OCI-LY7 (cell line): ENCODE measurements around the gene TNPO1. TPM values are rescaled to one million over a fixed set of nuclear protein-coding genes. Genes with fewer than 3 reads are reported as not detected.

ENCODE experiments used
- BruUV-seq: library from RNA; stranded (reverse); fragments of 400-500 nt; replicated peaks from 2 replicates; lab custom pipeline; 2021; lab: Mats Ljungman, UMichigan
- CTCF ChIA-PET: fragments of 300-600 bp; sonication (Branson Sonifier 250); formaldehyde crosslinking; loops from one replicate; lab custom pipeline; 2022; ENCODE audit warnings: antibody characterized with exemption; ENCODE audit not compliant: unreplicated experiment; lab: Charles Lee
- POLR2A ChIA-PET: fragments of 300-600 bp; sonication (Branson Sonifier 250); formaldehyde crosslinking; loops from one replicate; lab custom pipeline; 2022; ENCODE audit warnings: antibody characterized with exemption; lab: Charles Lee
- DNase-seq: peaks from one replicate; pipeline ENCODE4 v3.0.0-alpha.2; 2015; ENCODE audit warnings: low spot score
- H2AFZ ChIP-seq: fragments of 200-600 bp; sonication (generic), shearing (Covaris generic); 2 replicates; pipeline ENCODE4 v1.6.1; 2014; ENCODE audit warnings: mild to moderate bottlenecking, antibody characterized with exemption, low read length, moderate library complexity
- H3K27ac ChIP-seq: fragments of 200-600 bp; sonication (generic); 2 replicates; pipeline ENCODE4 v1.5.1; 2014; ENCODE audit warnings: mixed run types, low read depth, mild to moderate bottlenecking, moderate library complexity, low read length, inconsistent platforms; ENCODE audit not compliant: poor library complexity, severe bottlenecking
- H3K36me3 ChIP-seq: fragments of 200-600 bp; sonication (generic); 2 replicates; pipeline ENCODE4 v1.6.1; 2014; ENCODE audit warnings: mild to moderate bottlenecking, antibody characterized with exemption, low read length, moderate library complexity, mixed read lengths; ENCODE audit not compliant: insufficient read depth
- H3K4me1 ChIP-seq: fragments of 200-600 bp; sonication (generic); 2 replicates; pipeline ENCODE4 v1.5.1; 2014; ENCODE audit warnings: mild to moderate bottlenecking, low read length; ENCODE audit not compliant: insufficient read depth, poor library complexity, severe bottlenecking
- H3K4me2 ChIP-seq: fragments of 200-600 bp; sonication (generic); 2 replicates; pipeline ENCODE4 v1.6.1; 2014; ENCODE audit warnings: mild to moderate bottlenecking, low read length
- H3K4me3 ChIP-seq: fragments of 200-600 bp; sonication (generic); 2 replicates; pipeline ENCODE4 v1.5.1; 2014; ENCODE audit warnings: mild to moderate bottlenecking, low read depth, low read length; ENCODE audit not compliant: poor library complexity, severe bottlenecking
- H3K79me2 ChIP-seq: fragments of 200-600 bp; sonication (generic); 2 replicates; pipeline ENCODE4 v1.6.1; 2016; ENCODE audit warnings: low read depth, mild to moderate bottlenecking, low read length, moderate library complexity, mixed read lengths; ENCODE audit not compliant: insufficient read depth
- H3K9me2 ChIP-seq: fragments of 200-600 bp; sonication (generic); 2 replicates; pipeline ENCODE4 v1.6.1; 2016; ENCODE audit warnings: mild to moderate bottlenecking, low read length, mixed read lengths; ENCODE audit not compliant: insufficient read depth
- H3K9me3 ChIP-seq: fragments of 200-600 bp; sonication (generic); 2 replicates; pipeline ENCODE4 v1.6.1; 2014; ENCODE audit warnings: mild to moderate bottlenecking, mixed run types, low read length, mixed read lengths
- H4K20me1 ChIP-seq: fragments of 200-600 bp; sonication (generic); 2 replicates; pipeline ENCODE4 v1.6.1; 2014; ENCODE audit warnings: mild to moderate bottlenecking, antibody characterized with exemption, low read length, moderate library complexity, mixed read lengths; ENCODE audit not compliant: insufficient read depth
- CTCF ChIP-seq: fragments of 200-600 bp; sonication (generic); conservative IDR thresholded peaks from 2 replicates; pipeline ENCODE4 v1.5.1; 2014; ENCODE audit warnings: mild to moderate bottlenecking, antibody characterized with exemption, low read length, moderate library complexity, mixed read lengths
- EZH2phosphoT487 ChIP-seq: fragments of 200-600 bp; sonication (generic); IDR thresholded peaks from 2 replicates; pipeline ENCODE4 v1.6.1; 2018; ENCODE audit warnings: low read depth, borderline replicate concordance, mild to moderate bottlenecking, mixed run types, antibody characterized with exemption, low read length, moderate library complexity, mixed read lengths
- intact Hi-C: fragments of 100-400 bp; cut with micrococcal nuclease; formaldehyde crosslinking; loops from one replicate; pipeline ENCODE4 v1.10.0; 2022; ENCODE audit not compliant: unreplicated experiment
- total RNA-seq, 2 experiments: library from RNA; depleted of rRNA in 1 of 2; stranded (reverse); fragments of >200 nt in 1 of 2; shearing (Covaris generic) in 1 of 2; gene quantifications; 2 replicates each; pipeline ENCODE4 v1.2.3, GENCODE V29; 2014 to 2022

Gene TNPO1
- total RNA-seq, 2 experiments from 2014 or later, result 95.2 to 132 TPM

GRCh38 chr5:72841756-72842535, 25.5 kb downstream of the TNPO1 start:
- H3K4me3 ChIP-seq, result no peak overlapping the region

GRCh38 chr5:72842816-72843215, 26.4 kb downstream of the TNPO1 start:
- intact Hi-C loops, result no loop called here
- no peak overlapping the region for H3K4me2 ChIP-seq
- H3K36me3 ChIP-seq, result no peaks in the 10 kb centered on the region
- ChIA-PET CTCF (no interaction called here), POLR2A (interaction anchor here (0.6 to 2.8 kb wide), 5 partner anchors 8 to 280 kb away, joined by 3 to 21 read pairs (median 3); partner anchors contain the start of gene TNPO1)
- H3K4me3 ChIP-seq, result no peak overlapping the region
- H3K27ac ChIP-seq, result no peak overlapping the region
- BruUV-seq, result no TSS peak
- H4K20me1 ChIP-seq, result peaks cover 4% of the 10 kb centered on the region
- DNase-seq, result peak; percentile 10
- no peaks in the 10 kb centered on the region for H3K9me2 ChIP-seq
- peaks cover 21% of the 10 kb centered on the region for H3K79me2 ChIP-seq
- TF ChIP-seq EZH2phosphoT487 (no peak), CTCF (no peak)
- peaks cover 10% of the 10 kb centered on the region for H3K4me1 ChIP-seq
- no peaks in the 10 kb centered on the region for H3K9me3 ChIP-seq
- H2AFZ ChIP-seq, result no peak overlapping the region

More at GRCh38 chr5:72841756-72842535, 25.5 kb downstream of the TNPO1 start:
- TF ChIP-seq CTCF (no peak), EZH2phosphoT487 (no peak)
- no peaks in the 10 kb centered on the region for H3K36me3 ChIP-seq
- POLR2A ChIA-PET, result interaction anchor here (0.7 to 2.8 kb wide), 5 partner anchors 7 to 23 kb away, joined by 3 to 21 read pairs (median 3); partner anchors contain the start of gene TNPO1
- H3K79me2 ChIP-seq, result peaks cover 13% of the 10 kb centered on the region
- peaks cover 1% of the 10 kb centered on the region for H3K4me1 ChIP-seq
- peaks cover 8% of the 10 kb centered on the region for H4K20me1 ChIP-seq
- intact Hi-C loops, result no loop called here
- H2AFZ ChIP-seq, result no peak overlapping the region
- H3K9me3 ChIP-seq, result no peaks in the 10 kb centered on the region
- CTCF ChIA-PET, result interaction anchor here (1.2 kb wide), 1 partner anchor 25 kb away, joined by 4 read pairs; no protein-coding TSS in a partner anchor
- H3K9me2 ChIP-seq, result no peaks in the 10 kb centered on the region
- no TSS peak for BruUV-seq
- H3K27ac ChIP-seq, result no peak overlapping the region
- H3K4me2 ChIP-seq, result no peak overlapping the region
- DNase-seq, result no peak

GRCh38 chr5:72844218-72844603, 27.8 kb downstream of the TNPO1 start:
- Histone ChIP-seq H3K9me3 (no peaks in the 10 kb centered on the region), H3K79me2 (peaks cover 31% of the 10 kb centered on the region), H3K4me2 (no peak overlapping the region), H3K27ac (no peak overlapping the region), H3K4me1 (peaks cover 10% of the 10 kb centered on the region), H2AFZ (no peak overlapping the region), H3K36me3 (peaks cover 7% of the 10 kb centered on the region), H4K20me1 (peaks cover under 1% of the 10 kb centered on the region; the same call in 1 of the 2 replicates), H3K4me3 (no peak overlapping the region), H3K9me2 (no peaks in the 10 kb centered on the region)
- DNase-seq, result no peak
- POLR2A ChIA-PET, result interaction anchor here (0.6 to 2.4 kb wide), 5 partner anchors 11 to 101 kb away, joined by 3 to 8 read pairs (median 4); no protein-coding TSS in a partner anchor
- BruUV-seq, result no TSS peak
- CTCF ChIA-PET, result no interaction called here
- TF ChIP-seq EZH2phosphoT487 (no peak), CTCF (no peak)
- intact Hi-C loops, result no loop called here
